Measurements from ENCODE around the gene BPIFB6. TPM values are rescaled to one million over a fixed set of nuclear protein-coding genes. Genes with fewer than 3 reads are reported as not detected.

The BPIFB6 gene
- total and polyA plus RNA-seq, 10 donors = not detected

- intact Hi-C loops (cut with DNase I; ENCODE audit: low total_unique reads) = no loop called here
- Histone ChIP-seq H3K27me3 (replicated peaks in 1 of 7) (no peaks in the 10 kb centered on the region), H3K27ac (no peak overlapping the region), H3K4me1 (no peaks in the 10 kb centered on the region), H3K36me3 (no peaks in the 10 kb centered on the region), H3K4me3 (no peak overlapping the region), H3K9me3 (peaks cover 3 to 33% (median 24%) of the 10 kb centered on the region in 8 donors)
- no peak for DNase-seq
- 77 to 83% (median 79%) methylated on average over 3 of the region's 3 CpGs for WGBS, 5 donors
- TF ChIP-seq POLR2AphosphoS5 (IDR thresholded peaks at IDR 0.05) (no peak), POLR2A (IDR thresholded peaks at IDR 0.05) (no peak), CTCF (IDR thresholded peaks at IDR 0.05 in 8 of 11, conservative IDR thresholded peaks at IDR 0.05 in 3 of 11) (no peak)
Observed at GRCh38 chr20:33046412-33046811, 15.0 kb downstream of the BPIFB6 start.

- H3K27me3 ChIP-seq (replicated peaks in 1 of 7) = no peaks in the 10 kb centered on the region
- TF ChIP-seq POLR2AphosphoS5 (IDR thresholded peaks at IDR 0.05) (no peak), POLR2A (IDR thresholded peaks at IDR 0.05) (no peak), CTCF (IDR thresholded peaks at IDR 0.05 in 8 of 11, conservative IDR thresholded peaks at IDR 0.05 in 3 of 11) (no peak)
- no peak for DNase-seq
- peaks cover 0 to 7% (median 4%) of the 10 kb centered on the region in 8 donors for H3K9me3 ChIP-seq
- H3K27ac ChIP-seq = no peak overlapping the region
- WGBS, 5 donors = 67 to 91% (median 88%) methylated on average over 4 of the region's 4 CpGs
- intact Hi-C loops (cut with DNase I; ENCODE audit: low total_unique reads) = no loop called here
- no peaks in the 10 kb centered on the region for H3K4me1 ChIP-seq
- H3K4me3 ChIP-seq = no peak overlapping the region
- H3K36me3 ChIP-seq = no peaks in the 10 kb centered on the region
Observed at GRCh38 chr20:33051333-33051732, 19.9 kb downstream of the BPIFB6 start.

GRCh38 chr20:33053291-33054106 lies 22.1 kb downstream of the BPIFB6 start, which contains the start of gene BPIFB3:
TSS of gene BPIFB3 (plus strand) at chr20:33053903. CDS start at chr20:33055436, 1,533 bp downstream.
- no peak within 1 kb of the TSS for H3K27ac ChIP-seq
- 83 to 91% (median 85%) methylated on average over 21 to 25 of the region's 25 CpGs for WGBS, 5 donors
- H3K36me3 ChIP-seq = no peaks in the 10 kb centered on the region
- no peaks in the 10 kb centered on the region for H3K9me3 ChIP-seq
- DNase-seq = no peak
- H3K4me3 ChIP-seq = no peak within 1 kb of the TSS
- intact Hi-C loops (cut with DNase I; ENCODE audit: low total_unique reads) = no loop called here
- H3K27me3 ChIP-seq (replicated peaks in 1 of 7) = no peaks in the 10 kb centered on the region
- TF ChIP-seq POLR2A (IDR thresholded peaks at IDR 0.05) = no peak
- TF ChIP-seq CTCF (IDR thresholded peaks at IDR 0.05 in 8 of 11, conservative IDR thresholded peaks at IDR 0.05 in 3 of 11) = no peak
- TF ChIP-seq POLR2AphosphoS5 (IDR thresholded peaks at IDR 0.05) = no peak
- H3K4me1 ChIP-seq = no peaks in the 10 kb centered on the region

GRCh38 chr20:33054381-33054780 lies 22.9 kb downstream of the BPIFB6 start:
- TF ChIP-seq POLR2AphosphoS5 (IDR thresholded peaks at IDR 0.05) (no peak), CTCF (IDR thresholded peaks at IDR 0.05 in 8 of 11, conservative IDR thresholded peaks at IDR 0.05 in 3 of 11) (no peak), POLR2A (IDR thresholded peaks at IDR 0.05) (no peak)
- H3K9me3 ChIP-seq = no peaks in the 10 kb centered on the region
- no peak overlapping the region for H3K4me3 ChIP-seq
- 84 to 92% (median 90%) methylated on average over 7 of the region's 7 CpGs for WGBS, 5 donors
- intact Hi-C loops (cut with DNase I; ENCODE audit: low total_unique reads) = no loop called here
- H3K27me3 ChIP-seq (replicated peaks in 1 of 7) = no peaks in the 10 kb centered on the region
- H3K27ac ChIP-seq = no peak overlapping the region
- DNase-seq = no peak
- H3K4me1 ChIP-seq = no peaks in the 10 kb centered on the region
- H3K36me3 ChIP-seq = no peaks in the 10 kb centered on the region
